Osteocyte (in vitro differentiated cells): Measurements from ENCODE around the gene GADL1. TPM values are rescaled to one million over a fixed set of nuclear protein-coding genes. Genes with fewer than 3 reads are reported as not detected.

Experiments
- DNase-seq: peaks from one replicate; pipeline ENCODE4 v3.0.0; 2021; ENCODE audit warnings: mixed read lengths; ENCODE audit not compliant: unreplicated experiment; ENCODE audit errors: extremely low spot score
- H3K27ac Mint-ChIP-seq: one replicate; pipeline ENCODE4 v1.8.0; 2021; ENCODE audit warnings: mild to moderate bottlenecking, mixed read lengths; ENCODE audit not compliant: unreplicated experiment
- H3K27me3 Mint-ChIP-seq: one replicate; pipeline ENCODE4 v1.8.0; 2021; ENCODE audit warnings: mixed read lengths; ENCODE audit not compliant: unreplicated experiment
- H3K36me3 Mint-ChIP-seq: one replicate; pipeline ENCODE4 v1.8.0; 2021; ENCODE audit warnings: mixed read lengths; ENCODE audit not compliant: unreplicated experiment
- H3K4me1 Mint-ChIP-seq: one replicate; pipeline ENCODE4 v1.8.0; 2021; ENCODE audit warnings: mixed read lengths; ENCODE audit not compliant: unreplicated experiment
- H3K4me3 Mint-ChIP-seq: one replicate; pipeline ENCODE4 v1.8.0; 2021; ENCODE audit warnings: mild to moderate bottlenecking, moderate library complexity, mixed read lengths; ENCODE audit not compliant: unreplicated experiment
- H3K9me3 Mint-ChIP-seq: one replicate; pipeline ENCODE4 v1.8.0; 2021; ENCODE audit warnings: mixed read lengths; ENCODE audit not compliant: unreplicated experiment
- total RNA-seq: library from RNA; stranded (reverse); gene quantifications from 2 replicates; pipeline ENCODE4 v1.2.1, GENCODE V29; 2021
- TF ChIP-seq, protein P1 (sequence below): fragments of 200-600 bp; sonication (generic); IDR thresholded peaks from 2 replicates; pipeline ENCODE4 v1.5.0; 2021; ENCODE audit warnings: antibody characterized with exemption, mild to moderate bottlenecking, moderate library complexity

The GADL1 gene
- total RNA-seq, 1 donor from 2014 or later: not detected

DNA sequence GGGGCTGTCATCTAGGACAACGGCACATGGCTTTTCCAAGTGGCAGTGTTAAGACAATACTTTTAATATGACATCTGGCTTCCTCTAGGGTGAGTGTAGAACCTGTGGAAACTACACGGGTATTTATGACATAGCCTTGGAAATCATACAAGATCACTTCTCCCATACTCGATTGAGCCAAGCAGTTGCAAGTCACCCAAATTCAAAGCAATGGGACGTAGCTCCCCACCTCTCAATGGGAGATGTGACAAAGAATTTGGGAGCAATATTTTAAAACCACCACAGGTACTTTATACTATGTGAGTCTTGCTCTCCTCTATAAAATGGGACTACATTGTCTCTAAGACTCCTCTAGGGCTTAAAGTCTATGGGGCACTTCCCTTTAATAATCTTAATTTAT is 194.5 kb downstream of the GADL1 start:
- Mint-ChIP-seq H3K4me3 (no peak overlapping the region), H3K9me3 (peaks cover 14% of the 10 kb centered on the region), H3K36me3 (peaks cover 29% of the 10 kb centered on the region), H3K4me1 (no peaks in the 10 kb centered on the region), H3K27me3 (no peaks in the 10 kb centered on the region), H3K27ac (no peak overlapping the region)
- TF ChIP-seq, protein P1, sequence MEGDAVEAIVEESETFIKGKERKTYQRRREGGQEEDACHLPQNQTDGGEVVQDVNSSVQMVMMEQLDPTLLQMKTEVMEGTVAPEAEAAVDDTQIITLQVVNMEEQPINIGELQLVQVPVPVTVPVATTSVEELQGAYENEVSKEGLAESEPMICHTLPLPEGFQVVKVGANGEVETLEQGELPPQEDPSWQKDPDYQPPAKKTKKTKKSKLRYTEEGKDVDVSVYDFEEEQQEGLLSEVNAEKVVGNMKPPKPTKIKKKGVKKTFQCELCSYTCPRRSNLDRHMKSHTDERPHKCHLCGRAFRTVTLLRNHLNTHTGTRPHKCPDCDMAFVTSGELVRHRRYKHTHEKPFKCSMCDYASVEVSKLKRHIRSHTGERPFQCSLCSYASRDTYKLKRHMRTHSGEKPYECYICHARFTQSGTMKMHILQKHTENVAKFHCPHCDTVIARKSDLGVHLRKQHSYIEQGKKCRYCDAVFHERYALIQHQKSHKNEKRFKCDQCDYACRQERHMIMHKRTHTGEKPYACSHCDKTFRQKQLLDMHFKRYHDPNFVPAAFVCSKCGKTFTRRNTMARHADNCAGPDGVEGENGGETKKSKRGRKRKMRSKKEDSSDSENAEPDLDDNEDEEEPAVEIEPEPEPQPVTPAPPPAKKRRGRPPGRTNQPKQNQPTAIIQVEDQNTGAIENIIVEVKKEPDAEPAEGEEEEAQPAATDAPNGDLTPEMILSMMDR: no peak
- DNase-seq: no peak

DNA sequence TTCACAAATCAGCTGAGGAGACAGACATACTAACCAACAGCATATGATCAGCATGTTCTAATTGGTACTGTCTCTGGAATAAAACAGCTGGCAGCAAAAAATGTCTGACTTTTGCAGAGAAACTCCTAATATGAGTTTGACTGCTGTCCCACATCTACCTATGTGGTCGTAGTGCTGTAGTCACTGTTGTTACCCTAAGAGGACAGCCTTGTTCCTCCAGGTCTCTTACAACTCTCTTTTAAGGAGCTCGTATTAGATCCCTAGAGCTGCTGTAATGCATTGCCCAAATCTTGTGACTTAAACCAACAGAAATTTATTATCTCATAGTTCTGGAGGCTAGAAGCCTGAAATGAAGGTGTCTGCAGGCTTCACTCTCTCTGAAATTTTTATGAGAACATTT is 195.9 kb downstream of the GADL1 start:
- no peaks in the 10 kb centered on the region for H3K27me3 Mint-ChIP-seq
- H3K4me3 Mint-ChIP-seq: no peak overlapping the region
- peaks cover 28% of the 10 kb centered on the region for H3K36me3 Mint-ChIP-seq
- peaks cover 7% of the 10 kb centered on the region for H3K4me1 Mint-ChIP-seq
- TF ChIP-seq, protein P1: no peak
- H3K9me3 Mint-ChIP-seq: peaks cover 14% of the 10 kb centered on the region
- no peak for DNase-seq
- no peak overlapping the region for H3K27ac Mint-ChIP-seq

DNA sequence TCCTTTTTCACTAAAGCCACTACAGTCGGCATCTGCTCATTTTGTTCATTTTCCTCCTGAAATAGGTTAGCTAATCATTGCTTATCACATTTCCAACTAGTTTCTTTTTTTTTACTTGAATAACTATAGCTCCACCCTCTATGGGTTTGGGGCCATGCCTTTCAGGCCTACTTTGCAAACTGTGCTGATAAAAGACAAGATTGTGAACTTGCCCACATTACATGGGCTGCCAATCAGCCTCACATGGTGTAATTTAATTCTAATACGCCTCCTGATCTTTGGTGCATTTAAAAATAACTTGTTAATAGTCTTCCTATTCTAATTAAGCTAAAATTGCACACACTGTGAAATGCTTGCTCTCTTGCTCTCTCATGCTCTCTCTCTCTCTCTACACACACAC is 197.6 kb downstream of the GADL1 start:
- H3K9me3 Mint-ChIP-seq: peaks cover 10% of the 10 kb centered on the region
- no peaks in the 10 kb centered on the region for H3K27me3 Mint-ChIP-seq
- no peak for DNase-seq
- peaks cover 16% of the 10 kb centered on the region for H3K4me1 Mint-ChIP-seq
- no peak overlapping the region for H3K27ac Mint-ChIP-seq
- TF ChIP-seq, protein P1: no peak
- no peak overlapping the region for H3K4me3 Mint-ChIP-seq
- H3K36me3 Mint-ChIP-seq: peaks cover 28% of the 10 kb centered on the region

DNA sequence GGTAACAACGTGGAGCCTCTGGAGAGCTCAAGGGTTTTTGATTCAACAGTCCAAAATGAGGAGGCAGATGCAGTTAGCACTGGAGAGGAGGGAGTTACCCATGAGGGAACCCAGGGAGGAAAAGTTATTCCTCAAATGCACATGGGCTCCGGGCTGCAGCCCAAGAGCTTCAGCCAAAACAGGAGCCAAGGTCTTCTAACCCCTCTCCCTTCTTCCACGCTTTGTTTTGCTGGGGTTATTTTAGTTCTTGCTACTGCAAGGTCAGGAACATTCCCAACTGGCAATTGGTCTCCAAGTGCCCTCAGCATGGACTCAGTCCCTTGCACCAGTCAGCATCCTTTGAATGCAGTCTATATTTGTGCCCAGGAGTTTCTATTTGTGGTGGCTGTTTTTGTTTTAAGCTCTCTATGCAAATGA is 198.1 kb downstream of the GADL1 start:
- Mint-ChIP-seq H3K27ac (no peak overlapping the region), H3K4me1 (peaks cover 16% of the 10 kb centered on the region), H3K36me3 (peaks cover 29% of the 10 kb centered on the region), H3K9me3 (peaks cover 7% of the 10 kb centered on the region), H3K27me3 (no peaks in the 10 kb centered on the region), H3K4me3 (no peak overlapping the region)
- DNase-seq: no peak
- TF ChIP-seq, protein P1: no peak

DNA sequence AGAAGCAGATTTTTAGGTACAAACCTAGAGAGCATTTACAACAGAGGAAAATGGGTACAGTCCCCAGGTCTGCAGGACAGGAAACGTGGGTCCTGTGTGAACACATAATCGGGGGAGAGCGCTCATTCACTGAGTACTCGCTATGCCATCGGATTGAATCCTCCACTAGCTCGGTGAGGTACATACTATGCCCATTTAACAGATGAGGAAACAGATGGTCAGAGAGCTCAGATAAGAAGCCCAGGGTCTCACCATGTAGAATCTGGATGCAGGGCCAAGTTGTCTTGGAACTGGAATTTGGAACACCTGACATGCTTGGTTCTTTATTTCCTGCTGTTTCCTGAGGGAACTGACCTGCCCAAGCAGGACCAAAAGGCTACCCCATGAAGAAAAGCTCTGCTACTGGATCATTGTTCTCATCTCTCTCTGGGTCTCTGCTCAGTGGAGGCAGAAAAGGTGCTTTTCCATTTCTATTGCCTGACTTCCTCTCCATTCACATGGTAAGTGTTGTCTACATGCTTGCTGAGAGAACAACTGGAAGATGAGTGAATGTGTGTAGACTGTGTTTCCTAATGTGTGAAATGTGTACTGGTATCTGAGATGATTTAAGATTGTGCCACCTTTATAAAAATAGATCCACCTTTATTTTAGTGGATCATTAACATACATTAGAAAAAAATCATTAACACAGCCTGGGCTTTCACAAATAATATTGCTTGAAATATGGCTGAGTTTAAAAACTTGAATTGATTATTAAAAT is 199.0 kb downstream of the GADL1 start:
- H3K27me3 Mint-ChIP-seq: no peaks in the 10 kb centered on the region
- no peaks in the 10 kb centered on the region for H3K9me3 Mint-ChIP-seq
- TF ChIP-seq, protein P1: no peak
- peaks cover 20% of the 10 kb centered on the region for H3K4me1 Mint-ChIP-seq
- peaks cover 32% of the 10 kb centered on the region for H3K36me3 Mint-ChIP-seq
- H3K4me3 Mint-ChIP-seq: no peak overlapping the region
- no peak overlapping the region for H3K27ac Mint-ChIP-seq
- DNase-seq: no peak
